ENCODE measurements around the gene AHNAK2. TPM values are rescaled to one million over a fixed set of nuclear protein-coding genes. Genes with fewer than 3 reads are reported as not detected.

Gene AHNAK2
- total and polyA plus RNA-seq, 2 donors (not counting 1 experiment from before 2014, with no cell fraction given) = 6.6 to 106 TPM

GRCh38 chr14:104974665-104975390 lies 3.3 kb downstream of the AHNAK2 start:
- Histone ChIP-seq H3K27me3 (ENCODE audit: control insufficient read depth, insufficient read depth, low read length) (no peaks in the 10 kb centered on the region), H3K4me1 (ENCODE audit: control insufficient read depth, extremely low read depth, insufficient read depth, low read length) (peaks cover 39% of the 10 kb centered on the region), H4K20me1 (ENCODE audit: control insufficient read depth, extremely low read depth, insufficient read depth, low read length) (no peaks in the 10 kb centered on the region), H3K79me2 (ENCODE audit: control insufficient read depth, insufficient read depth, low read length) (no peaks in the 10 kb centered on the region), H3K27ac (ENCODE audit: insufficient read depth, low read length) (peak overlapping the region; percentile 14), H3K9ac (ENCODE audit: insufficient read depth, low read length) (no peak overlapping the region), H3K4me2 (ENCODE audit: extremely low read depth, insufficient read depth, low read length) (no peak overlapping the region), H2AFZ (ENCODE audit: low read length) (no peak overlapping the region), H3K36me3 (ENCODE audit: control insufficient read depth, insufficient read depth, low read length) (no peaks in the 10 kb centered on the region), H3K4me3 (replicated peaks in 1 of 4; ENCODE audit: control extremely low read depth in 1 of 4, insufficient read depth in 1 of 4, low read depth in 3 of 4, low read length in 4 of 4) (no peak overlapping the region), H3K9me3 (ENCODE audit: control insufficient read depth, insufficient read depth, low read depth, low read length) (no peaks in the 10 kb centered on the region)
- TF ChIP-seq CTCF (conservative IDR thresholded peaks at IDR 0.05 in 1 of 2, IDR thresholded peaks at IDR 0.05 in 1 of 2; ENCODE audit: low read depth in 1 of 2, low read length in 2 of 2) = no peak
- no peak for TF ChIP-seq EZH2 (IDR thresholded peaks at IDR 0.05; ENCODE audit: low read length, missing control alignments)
- no peak for DNase-seq (ENCODE audit: low read depth in 2 of 2)

GRCh38 chr14:104974146-104974541 lies 4.0 kb downstream of the AHNAK2 start:
- DNase-seq (ENCODE audit: low read depth in 2 of 2) = no peak
- Histone ChIP-seq H3K27ac (ENCODE audit: insufficient read depth, low read length) (peak overlapping the region; percentile 14), H3K4me2 (ENCODE audit: extremely low read depth, insufficient read depth, low read length) (peak overlapping the region; percentile 63), H3K79me2 (ENCODE audit: control insufficient read depth, insufficient read depth, low read length) (no peaks in the 10 kb centered on the region), H3K4me1 (ENCODE audit: control insufficient read depth, extremely low read depth, insufficient read depth, low read length) (peaks cover 39% of the 10 kb centered on the region), H4K20me1 (ENCODE audit: control insufficient read depth, extremely low read depth, insufficient read depth, low read length) (no peaks in the 10 kb centered on the region), H3K36me3 (ENCODE audit: control insufficient read depth, insufficient read depth, low read length) (no peaks in the 10 kb centered on the region), H3K9me3 (ENCODE audit: control insufficient read depth, insufficient read depth, low read depth, low read length) (no peaks in the 10 kb centered on the region), H2AFZ (ENCODE audit: low read length) (no peak overlapping the region), H3K27me3 (ENCODE audit: control insufficient read depth, insufficient read depth, low read length) (no peaks in the 10 kb centered on the region), H3K9ac (ENCODE audit: insufficient read depth, low read length) (no peak overlapping the region), H3K4me3 (replicated peaks in 1 of 4; ENCODE audit: control extremely low read depth in 1 of 4, insufficient read depth in 1 of 4, low read depth in 3 of 4, low read length in 4 of 4) (peak overlapping the region in 2 of 4 experiments; percentile 6)
- TF ChIP-seq CTCF (conservative IDR thresholded peaks at IDR 0.05 in 1 of 2, IDR thresholded peaks at IDR 0.05 in 1 of 2; ENCODE audit: low read depth in 1 of 2, low read length in 2 of 2) (no peak), EZH2 (IDR thresholded peaks at IDR 0.05; ENCODE audit: low read length, missing control alignments) (no peak)

- H3K27me3 ChIP-seq (ENCODE audit: control insufficient read depth, insufficient read depth, low read length) = no peaks in the 10 kb centered on the region
- no peaks in the 10 kb centered on the region for H3K36me3 ChIP-seq (ENCODE audit: control insufficient read depth, insufficient read depth, low read length)
- peak overlapping the region in 1 of 4 experiments; percentile 36 for H3K4me3 ChIP-seq (replicated peaks in 1 of 4; ENCODE audit: control extremely low read depth in 1 of 4, insufficient read depth in 1 of 4, low read depth in 3 of 4, low read length in 4 of 4)
- peak overlapping the region; percentile 63 for H3K4me2 ChIP-seq (ENCODE audit: extremely low read depth, insufficient read depth, low read length)
- H2AFZ ChIP-seq (ENCODE audit: low read length) = no peak overlapping the region
- DNase-seq (ENCODE audit: low read depth in 2 of 2) = peak; percentile 95 to 97
- peak overlapping the region; percentile 92 for H3K27ac ChIP-seq (ENCODE audit: insufficient read depth, low read length)
- H4K20me1 ChIP-seq (ENCODE audit: control insufficient read depth, extremely low read depth, insufficient read depth, low read length) = no peaks in the 10 kb centered on the region
- H3K79me2 ChIP-seq (ENCODE audit: control insufficient read depth, insufficient read depth, low read length) = peaks cover 1% of the 10 kb centered on the region
- peaks cover 44% of the 10 kb centered on the region for H3K4me1 ChIP-seq (ENCODE audit: control insufficient read depth, extremely low read depth, insufficient read depth, low read length)
- peak overlapping the region; percentile 13 for H3K9ac ChIP-seq (ENCODE audit: insufficient read depth, low read length)
- TF ChIP-seq EZH2 (IDR thresholded peaks at IDR 0.05; ENCODE audit: low read length, missing control alignments) (no peak), CTCF (conservative IDR thresholded peaks at IDR 0.05 in 1 of 2, IDR thresholded peaks at IDR 0.05 in 1 of 2; ENCODE audit: low read depth in 1 of 2, low read length in 2 of 2) (no peak)
- no peaks in the 10 kb centered on the region for H3K9me3 ChIP-seq (ENCODE audit: control insufficient read depth, insufficient read depth, low read depth, low read length)
Observed at GRCh38 chr14:104973385-104974145, 4.6 kb downstream of the AHNAK2 start.

Measured in fibroblast of lung (primary cell).